Adrenal gland (tissue), 12 donors: ENCODE measurements around the gene IFT57. TPM values are rescaled to one million over a fixed set of nuclear protein-coding genes. Genes with fewer than 3 reads are reported as not detected.

Experiments
- DNase-seq, 7 donors: peaks; one replicate each; pipeline ENCODE4 v3.0.0-alpha.2; 2019 to 2020
- H3K27ac ChIP-seq, 5 donors: fragments of 200-600 bp; sonication (generic) in 4 of 5; 1 replicate in 3 of 5; 2 replicates in 2 of 5; pipeline versions ENCODE4 v1.5.1 to v1.8.0; 2016 to 2020; ENCODE audit warnings: mild to moderate bottlenecking in 1 of 5
- H3K27me3 ChIP-seq: fragments of 200-600 bp; 2 replicates; pipeline ENCODE4 v1.8.0; 2021
- H3K36me3 ChIP-seq, 2 donors: fragments of 200-600 bp; replicated peaks in 1 of 2; 1 replicate in 1 of 2; 2 replicates in 1 of 2; pipeline versions ENCODE4 v1.5.1 to v1.8.0; 2018 to 2022
- H3K4me1 ChIP-seq, 2 donors: fragments of 200-600 bp; replicated peaks in 1 of 2; 1 replicate in 1 of 2; 2 replicates in 1 of 2; pipeline versions ENCODE4 v1.5.1 to v1.8.0; 2018 to 2021
- H3K4me3 ChIP-seq, 4 donors: fragments of 200-600 bp; sonication (generic) in 3 of 4; one replicate each; pipeline ENCODE4 v1.5.1; 2016 to 2018
- H3K9me3 ChIP-seq, 3 donors: fragments of 200-600 bp; sonication (generic) in 1 of 3; replicated peaks in 1 of 3; 1 replicate in 2 of 3; 2 replicates in 1 of 3; pipeline versions ENCODE4 v1.5.1 to v1.8.0; 2016 to 2021
- POLR2A ChIP-seq, 2 donors: fragments of 450-650 bp; IDR thresholded peaks; one replicate each; pipeline ENCODE4 v1.6.1; 2017; ENCODE audit warnings: antibody characterized with exemption in 2 of 2, mild to moderate bottlenecking in 2 of 2, moderate library complexity in 1 of 2
- WGBS, 4 donors: extraction: QIAGEN DNeasy Blood & Tissue Kit in 2 of 4; methylation state at CpG; one replicate each; pipeline versions ENCODE4 v1.1.5 to v1.1.7; 2013 to 2017; 5-methylcytosine and 5-hydroxymethylcytosine counted together
- intact Hi-C, 2 donors: fragments of 100-400 bp; cut with DNase I; formaldehyde crosslinking; loops; one replicate each; pipeline versions ENCODE4 v1.14.1 to v1.15.0; 2022 to 2023
- polyA plus RNA-seq, 3 donors: library from polyadenylated mRNA; stranded (reverse); fragments of 200-250 nt in 2 of 3; fragments of 350-450 nt in 1 of 3; fragmentation: Illumina TruSeq in 1 of 3; extraction: RNeasy Lipid Tissue Mini Kit (QIAGEN cat#74804) in 1 of 3; gene quantifications; one replicate each; pipeline ENCODE4 v1.2.3, GENCODE V29; 2013 to 2014
- total RNA-seq, 9 donors: library from RNA; depleted of rRNA in 4 of 9; stranded (reverse); fragments of >200 nt in 4 of 9; fragments of 120-200 nt in 1 of 9; fragmentation: NEBNext Ultra II Directional in 1 of 9; extraction: Animal tissue kit (Norgen Biotek cat#: 25700) in 1 of 9; gene quantifications; one replicate each; pipeline versions ENCODE4 v1.1.0 to v1.2.4, GENCODE V29; 2013 to 2023
- TF ChIP-seq, protein P1 (sequence below), 6 experiments: fragments of 450-650 bp in 4 of 6; fragments of 200-600 bp in 2 of 6; sonication (generic) in 1 of 6; IDR thresholded peaks; 1 replicate in 5 of 6; 2 replicates in 1 of 6; pipeline versions ENCODE4 v1.5.1 to v1.8.0; 2016 to 2021; ENCODE audit warnings: antibody characterized with exemption in 6 of 6, mild to moderate bottlenecking in 2 of 6, moderate library complexity in 1 of 6
- donor health status: healthy with polysubstance abuse.
- donor health status: Bipolar disorder and iron deficiency.
- donor health status: DM: yes; HTN: yes; CAD: no.
- donor health status: DM: no; HTN: no; CAD: no.
- donor health status: DM: no; HTN: no; CAD: no.
- donor health status: DM: yes; HTN: yes; CAD: no.

IFT57 gene
- total and polyA plus RNA-seq, 12 donors: 16.1 to 61.9 (median 50.5) TPM

DNA sequence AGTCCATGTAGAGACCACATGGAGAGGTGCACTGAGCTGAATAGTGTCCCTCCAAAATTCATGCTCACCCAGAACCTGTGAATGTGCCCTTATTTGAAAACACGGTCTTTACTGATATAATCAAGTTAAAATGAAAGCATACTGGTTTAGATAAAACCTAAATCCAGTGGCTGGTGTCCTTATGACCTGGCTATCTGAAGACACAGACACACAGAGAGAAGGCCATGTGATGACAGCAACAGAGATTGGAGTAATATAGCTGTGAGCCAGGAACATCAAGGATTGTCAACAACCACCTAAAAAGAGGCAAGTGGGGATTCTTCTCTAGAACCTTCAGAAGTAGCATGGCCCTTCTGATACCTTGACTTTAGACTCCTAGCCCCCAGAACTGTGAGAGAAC lies 76.6 kb downstream of the IFT57 start:
- H3K4me3 ChIP-seq: no peak overlapping the region
- intact Hi-C loops: no loop called here
- H3K4me1 ChIP-seq: no peaks in the 10 kb centered on the region
- no peaks in the 10 kb centered on the region for H3K9me3 ChIP-seq
- H3K36me3 ChIP-seq: no peaks in the 10 kb centered on the region
- WGBS, 4 donors: 75 to 88% (median 78%) methylated on average over 1 of the region's 1 CpG
- no peaks in the 10 kb centered on the region for H3K27me3 ChIP-seq
- no peak for TF ChIP-seq POLR2A (IDR thresholded peaks at IDR 0.05)
- TF ChIP-seq, protein P1, sequence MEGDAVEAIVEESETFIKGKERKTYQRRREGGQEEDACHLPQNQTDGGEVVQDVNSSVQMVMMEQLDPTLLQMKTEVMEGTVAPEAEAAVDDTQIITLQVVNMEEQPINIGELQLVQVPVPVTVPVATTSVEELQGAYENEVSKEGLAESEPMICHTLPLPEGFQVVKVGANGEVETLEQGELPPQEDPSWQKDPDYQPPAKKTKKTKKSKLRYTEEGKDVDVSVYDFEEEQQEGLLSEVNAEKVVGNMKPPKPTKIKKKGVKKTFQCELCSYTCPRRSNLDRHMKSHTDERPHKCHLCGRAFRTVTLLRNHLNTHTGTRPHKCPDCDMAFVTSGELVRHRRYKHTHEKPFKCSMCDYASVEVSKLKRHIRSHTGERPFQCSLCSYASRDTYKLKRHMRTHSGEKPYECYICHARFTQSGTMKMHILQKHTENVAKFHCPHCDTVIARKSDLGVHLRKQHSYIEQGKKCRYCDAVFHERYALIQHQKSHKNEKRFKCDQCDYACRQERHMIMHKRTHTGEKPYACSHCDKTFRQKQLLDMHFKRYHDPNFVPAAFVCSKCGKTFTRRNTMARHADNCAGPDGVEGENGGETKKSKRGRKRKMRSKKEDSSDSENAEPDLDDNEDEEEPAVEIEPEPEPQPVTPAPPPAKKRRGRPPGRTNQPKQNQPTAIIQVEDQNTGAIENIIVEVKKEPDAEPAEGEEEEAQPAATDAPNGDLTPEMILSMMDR (IDR thresholded peaks at IDR 0.05): no peak
- no peak overlapping the region for H3K27ac ChIP-seq
- no peak for DNase-seq

DNA sequence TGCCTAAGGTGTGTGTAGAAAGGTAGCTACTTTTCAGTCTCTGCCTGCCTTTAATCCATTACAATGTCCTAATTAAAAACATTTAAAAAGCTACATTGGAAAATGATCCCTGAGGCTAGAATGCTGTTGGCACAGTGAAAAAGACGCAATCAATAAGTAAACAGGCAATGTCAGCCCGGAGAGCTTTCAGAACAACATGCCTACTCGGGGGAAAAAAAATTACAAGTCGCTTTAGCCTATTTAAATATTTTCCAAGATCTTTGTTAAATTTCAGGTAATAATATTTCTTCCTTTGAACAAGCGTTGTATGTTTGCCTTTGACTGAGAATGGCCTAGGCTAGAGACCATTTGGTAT lies 84.8 kb downstream of the IFT57 start:
- TF ChIP-seq POLR2A (IDR thresholded peaks at IDR 0.05): no peak
- TF ChIP-seq, protein P1 (IDR thresholded peaks at IDR 0.05): no peak
- Histone ChIP-seq H3K27me3 (no peaks in the 10 kb centered on the region), H3K9me3 (no peaks in the 10 kb centered on the region), H3K4me1 (peaks cover 0 to 5% of the 10 kb centered on the region in 2 donors), H3K27ac (no peak overlapping the region), H3K36me3 (no peaks in the 10 kb centered on the region), H3K4me3 (no peak overlapping the region)
- intact Hi-C loops: no loop called here
- 84 to 91% (median 87%) methylated on average over 5 of the region's 5 CpGs for WGBS, 4 donors
- no peak for DNase-seq

DNA sequence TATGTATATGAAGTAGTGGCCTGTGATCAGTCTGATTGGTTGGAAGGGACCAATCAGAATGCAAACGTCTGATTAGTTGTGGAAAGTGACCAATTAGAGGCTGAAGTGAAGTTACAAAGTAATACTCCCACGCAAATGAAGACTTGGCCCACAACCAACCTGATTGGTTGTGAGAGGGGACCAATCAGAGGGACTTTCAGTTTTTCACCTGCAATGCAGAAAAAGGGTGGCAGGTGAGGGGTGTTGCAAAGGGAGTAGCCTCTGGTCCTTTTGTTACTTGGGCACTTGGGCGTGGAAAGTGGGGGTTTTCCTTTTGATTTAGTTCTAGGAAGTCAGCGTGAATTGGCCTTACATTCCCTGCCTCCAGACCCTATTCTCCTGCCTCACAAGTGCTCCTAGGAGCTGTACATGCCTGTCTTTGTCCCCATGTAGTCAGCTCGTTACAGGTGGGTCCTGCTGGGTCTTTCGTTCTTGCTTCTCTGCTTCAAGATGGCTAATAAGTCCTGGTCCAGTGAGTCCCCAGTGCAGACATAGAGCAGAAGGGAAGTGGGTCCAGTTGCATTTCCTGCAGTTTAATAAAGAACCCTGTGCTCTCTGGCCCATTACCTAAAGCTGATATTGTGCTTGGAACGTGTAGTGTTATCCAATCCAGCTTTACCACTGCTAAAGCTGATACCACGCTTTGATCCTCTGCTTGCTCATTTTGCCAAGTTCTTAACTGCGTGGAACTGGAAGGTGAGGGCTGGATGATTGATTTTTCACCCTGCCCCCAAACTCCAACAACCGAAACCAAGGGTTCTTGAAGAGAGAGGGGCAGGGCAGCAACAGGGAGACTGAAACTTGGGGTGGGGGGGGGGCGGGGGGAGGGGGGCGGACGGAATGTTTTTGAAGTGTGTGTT lies 85.4 kb downstream of the IFT57 start:
- H3K4me3 ChIP-seq: no peak overlapping the region
- no peaks in the 10 kb centered on the region for H3K36me3 ChIP-seq
- intact Hi-C loops: no loop called here
- TF ChIP-seq, protein P1 (IDR thresholded peaks at IDR 0.05): no peak
- no peak for TF ChIP-seq POLR2A (IDR thresholded peaks at IDR 0.05)
- H3K27ac ChIP-seq: no peak overlapping the region
- no peak for DNase-seq
- H3K9me3 ChIP-seq: no peaks in the 10 kb centered on the region
- H3K27me3 ChIP-seq: no peaks in the 10 kb centered on the region
- H3K4me1 ChIP-seq: peaks cover 0 to 5% of the 10 kb centered on the region in 2 donors
- 72 to 79% (median 75%) methylated on average over 13 of the region's 13 CpGs for WGBS, 4 donors

DNA sequence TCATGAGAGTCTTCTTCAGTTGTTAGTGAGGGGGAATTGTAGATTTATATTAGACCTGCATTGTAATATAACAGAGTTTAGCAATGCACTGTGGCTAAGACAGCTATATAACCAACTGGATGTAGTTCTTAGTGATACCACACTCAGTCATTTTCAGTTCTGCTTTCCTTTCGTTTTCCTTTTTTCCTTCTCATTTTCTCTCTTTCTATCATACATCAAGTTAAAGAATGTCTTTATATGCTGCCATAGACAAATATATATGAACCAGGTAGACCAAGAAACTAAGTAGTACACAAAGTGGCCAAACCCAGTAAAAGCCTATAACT lies 87.7 kb downstream of the IFT57 start:
- Histone ChIP-seq H3K4me1 (peaks cover 0 to 15% of the 10 kb centered on the region in 2 donors), H3K36me3 (no peaks in the 10 kb centered on the region), H3K27me3 (no peaks in the 10 kb centered on the region), H3K27ac (no peak overlapping the region), H3K4me3 (no peak overlapping the region), H3K9me3 (no peaks in the 10 kb centered on the region)
- intact Hi-C loops: no loop called here
- no peak for DNase-seq
- TF ChIP-seq, protein P1 (IDR thresholded peaks at IDR 0.05): no peak
- TF ChIP-seq POLR2A (IDR thresholded peaks at IDR 0.05): no peak
- 46 to 66% (median 53%) methylated on average over 1 of the region's 1 CpG for WGBS, 4 donors
